Neural cell (in vitro differentiated cells): ENCODE measurements around the gene PDCD1. TPM values are rescaled to one million over a fixed set of nuclear protein-coding genes. Genes with fewer than 3 reads are reported as not detected.

Experiments
- H2AFZ ChIP-seq: fragments of 200-600, 300-800 bp; sonication (generic), shearing (Covaris generic); 2 replicates; pipeline ENCODE4 v1.6.0; 2014; ENCODE audit warnings: low read depth, mild to moderate bottlenecking, antibody characterized with exemption, low read length, moderate library complexity
- H3F3A ChIP-seq: fragments of 200-600 bp; shearing (Covaris generic); 2 replicates; pipeline ENCODE4 v1.6.1; 2016; ENCODE audit warnings: mild to moderate bottlenecking, moderate library complexity, mixed read lengths, antibody characterized with exemption, low read length; ENCODE audit not compliant: insufficient read depth, poor library complexity, severe bottlenecking
- H3K27ac ChIP-seq: fragments of 200-600, 300-800 bp; sonication (generic), shearing (Covaris generic); 2 replicates; pipeline ENCODE4 v1.5.1; 2014; ENCODE audit warnings: mild to moderate bottlenecking, low read length, moderate library complexity
- H3K27me3 ChIP-seq: fragments of 300-800, 200-600 bp; sonication (generic), shearing (Covaris generic); 2 replicates; pipeline ENCODE4 v1.6.0; 2014; ENCODE audit warnings: mild to moderate bottlenecking, low read depth, low read length, moderate library complexity; ENCODE audit not compliant: insufficient read depth
- H3K36me3 ChIP-seq: fragments of 300-800, 200-600 bp; sonication (generic), shearing (Covaris generic); 2 replicates; pipeline ENCODE4 v1.5.1; 2014; ENCODE audit warnings: mild to moderate bottlenecking, antibody characterized with exemption, low read length, moderate library complexity; ENCODE audit not compliant: insufficient read depth
- H3K4me2 ChIP-seq: fragments of 300-800, 200-600 bp; sonication (generic), shearing (Covaris generic); 2 replicates; pipeline ENCODE4 v1.6.0; 2014; ENCODE audit warnings: mild to moderate bottlenecking, low read length
- H3K4me3 ChIP-seq: fragments of 300-800, 200-600 bp; sonication (generic), shearing (Covaris generic); 2 replicates; pipeline ENCODE4 v1.5.1; 2014; ENCODE audit warnings: mild to moderate bottlenecking, low read length, moderate library complexity
- H3K79me2 ChIP-seq: fragments of 200-600 bp; shearing (Covaris generic); replicated peaks from 2 replicates; pipeline ENCODE4 v1.6.0; 2014; ENCODE audit warnings: mild to moderate bottlenecking, low read length, moderate library complexity; ENCODE audit not compliant: insufficient read depth
- H3K9ac ChIP-seq: fragments of 300-800, 200-600 bp; sonication (generic), shearing (Covaris generic); 2 replicates; pipeline ENCODE4 v1.6.1; 2016; ENCODE audit warnings: mild to moderate bottlenecking, low read length, mixed read lengths
- H3K9me2 ChIP-seq: fragments of 200-600 bp; shearing (Covaris generic); 2 replicates; pipeline ENCODE4 v1.6.1; 2016; ENCODE audit warnings: mild to moderate bottlenecking, low read length, mixed read lengths; ENCODE audit not compliant: insufficient read depth
- H3K9me3 ChIP-seq: fragments of 200-600, 300-800 bp; sonication (generic), shearing (Covaris generic); 2 replicates; pipeline ENCODE4 v1.6.1; 2016; ENCODE audit warnings: mild to moderate bottlenecking, mixed run types, low read length, moderate library complexity, mixed read lengths
- H4K20me1 ChIP-seq: fragments of 200-600 bp; shearing (Covaris generic); 2 replicates; pipeline ENCODE4 v1.6.1; 2016; ENCODE audit warnings: mild to moderate bottlenecking, mixed run types; ENCODE audit not compliant: insufficient read depth
- CTCF ChIP-seq: fragments of 450-650 bp; IDR thresholded peaks from 2 replicates; pipeline ENCODE4 v1.5.1; 2014; ENCODE audit warnings: antibody characterized with exemption, mild to moderate bottlenecking, moderate library complexity; ENCODE audit not compliant: poor library complexity, severe bottlenecking
- EP300 ChIP-seq: fragments of 450-650 bp; conservative IDR thresholded peaks from 2 replicates; pipeline ENCODE4 v1.6.1; 2014; ENCODE audit warnings: antibody characterized with exemption, mild to moderate bottlenecking, moderate library complexity; ENCODE audit not compliant: poor library complexity, severe bottlenecking
- EZH2 ChIP-seq: fragments of 200-600, 300-800 bp; shearing (Covaris generic), sonication (generic); IDR thresholded peaks from 2 replicates; pipeline ENCODE4 v1.6.1; 2014; ENCODE audit warnings: antibody characterized with exemption, low read length, borderline replicate concordance, mild to moderate bottlenecking; ENCODE audit not compliant: insufficient read depth, poor library complexity, severe bottlenecking
- MXI1 ChIP-seq: fragments of 450-650 bp; conservative IDR thresholded peaks from 2 replicates; pipeline ENCODE4 v1.6.1; 2014; ENCODE audit warnings: antibody characterized with exemption, mild to moderate bottlenecking; ENCODE audit not compliant: poor library complexity, severe bottlenecking
- POLR2AphosphoS5 ChIP-seq: IDR thresholded peaks from 2 replicates; pipeline ENCODE4 v1.6.1; 2012
- RAD21 ChIP-seq: fragments of 450-650 bp; conservative IDR thresholded peaks from 2 replicates; pipeline ENCODE4 v1.6.1; 2014; ENCODE audit warnings: antibody characterized with exemption, mild to moderate bottlenecking, moderate library complexity
- REST ChIP-seq: IDR thresholded peaks from 2 replicates; pipeline ENCODE4 v1.6.1; 2012; ENCODE audit warnings: borderline replicate concordance
- SMC3 ChIP-seq: fragments of 450-650 bp; conservative IDR thresholded peaks from 2 replicates; pipeline ENCODE4 v1.6.1; 2014; ENCODE audit warnings: antibody characterized with exemption, mild to moderate bottlenecking, moderate library complexity; ENCODE audit not compliant: poor library complexity
- TAF1 ChIP-seq: IDR thresholded peaks from 2 replicates; pipeline ENCODE4 v1.6.1; 2012; ENCODE audit warnings: low read depth
- polyA plus RNA-seq: library from polyadenylated mRNA; depleted of rRNA; stranded (reverse); fragments of >200 nt; gene quantifications from 2 replicates; pipeline ENCODE4 v1.2.3, GENCODE V29; 2014

PDCD1 gene
- polyA plus RNA-seq, 1 donor from 2014 or later = not detected

GRCh38 chr2:241855245-241855887 is 3.3 kb downstream of the PDCD1 start:
- Histone ChIP-seq H3K9me2 (no peaks in the 10 kb centered on the region), H3K79me2 (no peaks in the 10 kb centered on the region), H3K27ac (no peak overlapping the region), H3F3A (no peaks in the 10 kb centered on the region), H3K9ac (no peak overlapping the region), H2AFZ (no peak overlapping the region), H3K9me3 (no peaks in the 10 kb centered on the region), H3K4me2 (no peak overlapping the region), H3K36me3 (no peaks in the 10 kb centered on the region), H4K20me1 (no peaks in the 10 kb centered on the region), H3K27me3 (no peaks in the 10 kb centered on the region), H3K4me3 (no peak overlapping the region)
- TF ChIP-seq POLR2AphosphoS5 = no peak
- no peak for TF ChIP-seq MXI1
- no peak for TF ChIP-seq REST
- TF ChIP-seq RAD21 = no peak
- TF ChIP-seq SMC3 = no peak
- no peak for TF ChIP-seq TAF1
- no peak for TF ChIP-seq CTCF
- no peak for TF ChIP-seq EZH2
- no peak for TF ChIP-seq EP300

- H3K9me2 ChIP-seq = no peaks in the 10 kb centered on the region
- H3F3A ChIP-seq = no peaks in the 10 kb centered on the region
- no peak overlapping the region for H3K9ac ChIP-seq
- H3K4me3 ChIP-seq = no peak overlapping the region
- no peaks in the 10 kb centered on the region for H4K20me1 ChIP-seq
- H3K9me3 ChIP-seq = no peaks in the 10 kb centered on the region
- no peak overlapping the region for H3K4me2 ChIP-seq
- H2AFZ ChIP-seq = no peak overlapping the region
- H3K27ac ChIP-seq = no peak overlapping the region
- TF ChIP-seq REST (no peak), EP300 (no peak), MXI1 (no peak), POLR2AphosphoS5 (no peak), CTCF (no peak), SMC3 (no peak), RAD21 (no peak), EZH2 (no peak), TAF1 (no peak)
- no peaks in the 10 kb centered on the region for H3K27me3 ChIP-seq
- no peaks in the 10 kb centered on the region for H3K79me2 ChIP-seq
- H3K36me3 ChIP-seq = no peaks in the 10 kb centered on the region
Measured at GRCh38 chr2:241854342-241855244, 4.1 kb downstream of the PDCD1 start.
